COLO668 (cell line): ENCODE data around the gene TMPRSS7.
"Not testable (repeated sequence)": the region's sequence is repeated elsewhere in the genome, so short reads cannot be mapped to it uniquely, and the experiment has no call there.

ENCODE experiments used
- DNase-seq: peaks from one replicate; lab custom pipeline; 2025; ENCODE audit not compliant: unreplicated experiment; lab: John Stamatoyannopoulos, UW

Gene TMPRSS7

GRCh38 chr3:112011376-112011940 lies 23.1 kb upstream of the TMPRSS7 start:
- DNase-seq: no peak

DNA sequence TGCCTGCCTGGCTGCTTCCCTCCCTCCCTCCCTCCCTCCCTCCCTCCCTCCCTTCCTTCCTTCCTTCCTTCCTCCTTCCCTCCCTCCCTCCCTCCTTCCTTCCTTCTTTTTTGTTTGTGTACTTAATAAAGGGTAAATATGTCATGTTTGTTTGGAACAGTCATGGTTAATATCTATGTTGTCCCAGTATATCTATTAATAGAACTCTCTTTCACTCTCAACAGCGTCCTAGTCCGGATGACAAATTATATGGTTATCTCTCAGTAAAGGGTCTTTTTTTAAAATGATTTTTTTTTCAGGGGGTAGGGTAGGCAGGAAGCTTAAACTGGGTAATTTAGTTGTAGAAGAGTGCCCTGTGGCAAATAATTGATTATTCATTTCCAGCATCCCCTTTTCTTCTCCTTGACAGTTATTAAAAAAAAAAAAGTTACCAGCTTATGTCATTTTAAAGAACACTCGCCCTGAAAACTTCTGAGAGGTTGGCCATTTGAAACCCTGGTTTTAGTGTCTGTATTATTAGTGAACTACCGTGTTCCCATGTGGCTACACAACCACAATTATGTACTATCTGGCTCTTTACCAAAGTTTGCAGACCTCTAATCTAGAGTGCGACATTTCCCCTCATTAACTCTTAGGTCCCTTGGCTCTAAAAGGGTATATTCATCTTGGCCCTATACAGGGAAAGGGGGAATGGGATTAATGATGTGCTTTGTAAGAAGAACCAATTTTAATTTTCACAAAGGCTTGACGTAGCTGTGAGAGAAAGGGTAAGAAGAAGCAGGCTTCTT lies 22.1 kb upstream of the TMPRSS7 start:
- DNase-seq: no peak

- DNase-seq: no peak
Measured at GRCh38 chr3:112013058-112013783, 21.3 kb upstream of the TMPRSS7 start.

GRCh38 chr3:112013784-112014143 lies 20.8 kb upstream of the TMPRSS7 start:
- DNase-seq: no peak

DNA sequence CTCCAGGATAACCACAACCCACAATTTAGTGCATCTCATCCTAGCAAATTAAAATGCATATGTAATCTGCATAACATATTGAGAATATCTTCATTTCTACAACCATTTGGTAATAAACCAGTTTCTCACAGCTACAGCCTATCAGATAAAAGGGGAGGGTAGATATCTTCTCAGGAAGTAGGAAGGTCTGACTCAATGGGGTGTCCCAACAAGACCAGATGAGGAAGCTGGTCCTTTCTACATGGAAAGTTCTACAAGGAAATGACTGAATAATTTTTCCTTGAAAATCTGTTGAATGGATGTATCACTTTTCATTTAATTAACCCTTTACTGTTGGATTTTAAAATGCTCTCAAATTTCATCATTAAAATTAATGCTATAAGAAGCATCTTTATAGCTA lies 17.4 kb upstream of the TMPRSS7 start:
- no peak for DNase-seq

DNA sequence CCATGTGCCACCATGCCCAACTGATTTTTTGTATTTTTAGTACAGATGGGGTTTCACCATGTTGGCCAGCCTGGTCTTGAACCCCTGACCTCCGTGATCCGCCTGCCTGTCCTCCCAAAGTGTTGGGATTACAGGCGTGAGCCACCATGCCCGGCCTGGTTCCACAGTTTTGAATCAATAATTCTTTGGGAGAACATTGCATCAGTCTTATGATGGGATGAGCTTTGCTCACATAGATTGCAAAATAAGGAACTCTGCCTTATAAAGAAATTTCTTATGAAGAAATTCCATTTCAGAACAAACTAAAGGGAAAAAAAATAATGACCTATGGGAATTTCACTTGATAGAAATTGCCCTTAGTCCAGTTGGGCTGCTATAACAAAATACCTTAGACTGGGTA lies 15.8 kb upstream of the TMPRSS7 start:
- DNase-seq: no peak

DNA sequence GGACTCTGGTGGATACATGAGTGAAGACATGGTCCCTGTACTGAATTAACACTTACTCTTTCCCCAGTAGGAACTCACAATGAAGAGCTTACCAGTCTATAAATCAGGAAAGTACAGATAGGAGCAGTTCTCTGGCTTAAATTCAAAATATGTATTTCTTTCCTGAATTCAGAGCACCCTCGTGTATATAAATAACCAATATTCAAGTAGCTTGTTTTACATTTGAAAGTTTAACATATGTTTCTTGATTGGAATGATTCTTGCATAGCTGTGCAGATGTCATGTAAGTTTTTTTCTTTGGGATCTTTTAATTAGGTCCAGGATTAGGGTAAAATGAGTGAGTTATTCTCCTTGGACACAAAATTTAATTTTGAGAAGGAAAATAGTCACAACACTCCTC lies 14.8 kb upstream of the TMPRSS7 start:
- no peak for DNase-seq

DNA sequence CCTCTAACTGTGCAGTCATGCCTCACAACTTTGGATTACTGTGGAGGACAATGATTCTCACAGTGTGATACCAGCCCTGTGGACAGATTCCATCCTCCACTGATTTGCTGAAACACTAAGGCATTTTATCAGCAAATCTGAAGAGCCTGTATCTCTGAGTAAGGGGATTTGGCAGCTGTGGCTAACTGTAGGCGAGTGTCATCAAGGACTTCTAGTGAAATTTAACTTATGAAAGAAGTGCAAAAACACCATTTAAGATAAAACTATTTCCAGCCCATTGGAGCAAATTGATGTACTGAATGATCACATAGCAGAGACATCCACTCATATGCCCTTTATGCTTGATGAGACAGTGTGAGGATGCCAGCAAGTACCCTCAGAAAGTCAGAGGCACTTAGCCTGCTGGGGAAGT lies 13.9 kb upstream of the TMPRSS7 start:
- DNase-seq: no peak

GRCh38 chr3:112027142-112027541 lies 7.4 kb upstream of the TMPRSS7 start:
- DNase-seq: no peak

GRCh38 chr3:112027826-112028225 lies 6.7 kb upstream of the TMPRSS7 start:
- no peak for DNase-seq

- DNase-seq: no peak
Measured at GRCh38 chr3:112030901-112031300, 3.6 kb upstream of the TMPRSS7 start.

- DNase-seq: no peak
Measured at GRCh38 chr3:112032098-112032731, 2.3 kb upstream of the TMPRSS7 start.

- no peak for DNase-seq
Measured at GRCh38 chr3:112035241-112035640, 705 bp downstream of the TMPRSS7 start.

DNA sequence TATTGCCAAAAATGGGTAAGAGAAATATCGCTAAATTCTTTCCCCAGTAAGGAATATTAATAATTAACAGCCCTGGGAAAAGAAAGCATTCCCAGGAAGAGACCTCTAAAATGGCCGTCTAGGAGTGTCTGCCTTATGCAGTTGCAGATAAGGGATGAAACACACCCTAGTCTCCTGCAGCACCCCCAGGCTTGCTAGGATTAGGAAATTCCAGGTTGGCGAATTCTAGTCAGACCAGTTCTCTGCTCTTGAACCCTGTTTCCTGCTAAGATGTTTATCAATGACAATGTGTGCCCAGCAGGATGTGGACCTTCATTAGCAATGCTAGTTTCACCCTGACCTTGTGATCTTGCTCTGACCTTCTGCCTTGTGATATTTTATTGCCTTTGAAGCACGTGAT lies 2.7 kb downstream of the TMPRSS7 start:
- not testable (repeated sequence) for DNase-seq

DNA sequence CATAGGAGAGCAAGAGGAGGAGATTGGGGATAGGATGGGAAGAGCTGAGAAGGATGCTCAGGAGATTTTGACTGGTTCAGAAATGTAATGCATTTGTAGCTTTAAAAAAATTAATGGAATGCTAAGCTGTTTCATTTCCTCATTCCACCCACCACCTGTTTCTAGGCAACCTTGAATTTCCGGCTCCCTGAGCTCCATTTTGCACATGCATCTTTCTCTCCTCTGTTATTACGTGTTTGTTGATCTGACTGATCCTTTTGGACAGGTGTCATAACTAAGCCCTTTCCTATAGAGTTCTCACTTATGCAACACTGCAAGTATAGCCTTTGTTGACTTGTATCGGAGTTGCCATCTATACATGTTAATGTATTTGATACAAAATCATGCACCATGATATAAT lies 4.3 kb downstream of the TMPRSS7 start:
- DNase-seq: peak; percentile 18

DNA sequence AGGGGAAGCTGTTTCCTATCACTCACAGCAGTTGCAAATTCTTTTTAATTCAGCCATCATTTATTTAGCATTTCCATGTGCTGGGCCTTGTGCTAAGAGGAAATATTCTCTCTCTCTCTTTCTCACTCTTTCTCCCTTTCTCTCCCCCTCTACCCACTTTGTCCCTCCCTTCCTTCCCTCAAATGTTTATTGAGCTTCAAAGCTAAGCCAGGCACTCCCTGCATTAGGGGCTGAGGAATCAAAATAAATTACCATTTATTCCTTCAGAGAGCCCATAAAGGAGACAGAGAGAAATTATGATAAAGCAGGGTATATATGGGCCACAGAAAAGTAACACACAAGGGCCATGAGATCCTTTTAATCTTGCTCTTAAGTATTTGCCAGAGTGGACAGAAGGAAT lies 6.8 kb downstream of the TMPRSS7 start:
- DNase-seq: no peak

DNA sequence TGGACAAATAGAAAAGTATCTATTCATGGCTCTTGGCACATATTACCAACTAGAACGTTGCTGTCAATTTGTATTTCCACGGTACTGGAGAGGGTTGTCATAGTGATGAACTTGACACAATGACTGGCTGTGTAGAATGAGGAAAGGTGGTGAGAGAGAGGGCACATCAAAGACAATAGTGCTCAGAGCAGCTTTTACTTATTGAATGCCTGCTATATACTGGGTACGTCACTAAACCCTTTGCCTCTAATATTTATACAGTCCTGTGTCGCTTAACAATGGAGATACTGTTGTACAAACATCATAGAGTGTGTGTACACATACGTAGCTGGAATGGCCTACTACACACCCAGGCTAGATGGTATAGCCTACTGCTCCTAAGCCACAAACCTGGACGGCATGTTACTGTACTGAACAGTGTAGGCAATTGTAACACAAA lies 8.3 kb downstream of the TMPRSS7 start:
- DNase-seq: peak; percentile 71

- peak; percentile 37 for DNase-seq
Measured at GRCh38 chr3:112043621-112044201, 9.2 kb downstream of the TMPRSS7 start.

GRCh38 chr3:112046599-112046998 lies 12.1 kb downstream of the TMPRSS7 start:
- no peak for DNase-seq

DNA sequence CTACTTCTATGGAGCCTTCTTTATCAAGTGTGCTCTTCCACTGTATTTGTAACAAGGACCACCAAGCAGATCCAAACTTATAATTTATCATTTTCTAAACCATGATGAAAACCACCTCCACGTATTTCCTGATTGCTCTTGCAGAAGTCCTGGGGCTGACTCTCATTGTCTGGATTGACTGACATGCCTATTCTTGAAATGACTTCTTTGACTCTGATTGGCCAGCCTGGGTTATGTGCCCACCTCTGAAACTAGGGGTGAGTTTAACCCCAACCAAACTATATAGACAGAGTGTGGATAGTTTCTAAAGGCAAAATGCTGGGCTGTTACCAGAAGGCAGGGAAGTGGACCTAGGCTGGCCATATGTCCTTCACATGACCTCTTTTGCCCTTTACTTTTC lies 12.7 kb downstream of the TMPRSS7 start:
- no peak for DNase-seq

GRCh38 chr3:112048911-112049310 lies 14.4 kb downstream of the TMPRSS7 start:
- no peak for DNase-seq
